Sciatic nerve (tissue), 2 donors: ENCODE data around the gene MTFMT. TPM values are rescaled to one million over a fixed set of nuclear protein-coding genes. Genes with fewer than 3 reads are reported as not detected.

Experiments used
- ATAC-seq: fragments of 200-7000 bp; cut with Tn5 transposase; one replicate; pipeline ENCODE4 v1.9.1; 2020; ENCODE audit warnings: mild to moderate bottlenecking, moderate library complexity
- DNase-seq: peaks from one replicate; pipeline ENCODE4 v3.0.0-alpha.2; 2020; ENCODE audit warnings: low spot score
- intact Hi-C: fragments of 100-400 bp; cut with DNase I; formaldehyde crosslinking; loops from one replicate; pipeline ENCODE4 v1.14.2; 2022
- total RNA-seq: library from RNA; stranded (reverse); fragmentation: NEBNext Ultra II Directional; extraction: Animal tissue kit (Norgen Biotek cat#: 25700); gene quantifications from one replicate; pipeline ENCODE4 v1.2.1, GENCODE V29; 2021
- donor health status: DM: no; HTN: no; CAD: no.
- donor health status: DM: no; HTN: no; CAD: no.

The MTFMT gene
- total RNA-seq, 1 donor from 2014 or later: 15.1 TPM

- intact Hi-C loops: no loop called here
- ATAC-seq: no peak
These were observed 24.4 kb downstream of the MTFMT start for GRCh38 chr15:65004993-65005392.

DNA sequence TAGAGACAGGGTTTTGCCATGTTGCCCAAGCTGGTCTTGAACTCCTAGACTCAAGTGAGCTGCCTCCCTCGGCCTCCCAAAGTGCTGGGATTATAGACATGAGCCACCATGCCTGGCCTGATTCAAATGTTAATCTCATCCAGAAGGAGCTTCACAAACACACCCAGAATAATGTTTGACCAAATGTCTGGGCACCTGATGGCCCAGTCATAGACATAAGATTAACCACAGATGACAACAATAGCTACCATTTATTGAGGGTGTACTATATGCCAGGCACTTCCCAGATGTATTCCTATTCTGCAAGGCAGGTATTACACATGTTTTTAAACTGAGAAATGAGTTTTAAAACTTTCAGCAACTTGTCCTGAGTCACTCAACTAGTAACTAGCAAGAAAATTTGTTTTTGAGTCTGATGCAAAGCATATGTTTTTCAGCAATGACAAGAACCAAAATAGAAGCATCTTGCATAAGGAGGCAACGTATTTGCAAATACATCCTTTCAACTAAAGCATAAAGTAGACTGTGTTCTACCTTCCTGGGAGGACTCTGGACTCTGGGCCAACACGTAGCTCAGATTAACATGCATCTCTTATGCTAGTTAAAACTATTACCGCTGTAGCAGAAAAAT, 31.6 kb downstream of the MTFMT start:
- ATAC-seq (no peak), DNase-seq (no peak)
- intact Hi-C loops: no loop called here

More at GRCh38 chr15:65004993-65005392, 24.4 kb downstream of the MTFMT start:
- no peak for DNase-seq

DNA sequence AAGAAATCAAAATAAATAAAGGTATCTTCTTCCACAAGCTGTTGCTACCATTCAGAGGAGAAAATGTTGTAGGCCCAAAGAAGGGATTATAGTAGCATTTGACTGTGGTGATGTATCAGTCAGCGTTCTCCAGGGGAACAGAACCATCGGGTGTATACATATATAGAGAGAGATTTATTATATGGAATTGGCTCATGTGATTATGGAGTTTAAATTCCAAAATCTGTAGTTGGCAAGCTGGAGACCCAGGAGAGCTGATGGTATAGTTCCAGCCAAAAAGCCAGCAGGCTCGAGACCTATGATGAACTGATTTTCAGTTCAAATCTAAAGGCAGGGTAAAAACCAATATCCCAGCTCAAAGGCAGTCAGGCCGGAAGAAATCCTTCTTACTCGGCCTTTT, 32.4 kb downstream of the MTFMT start:
- ATAC-seq: no peak
- DNase-seq: no peak
- intact Hi-C loops: no loop called here

- ATAC-seq (no peak), DNase-seq (no peak)
- intact Hi-C loops: no loop called here
These were observed 36.1 kb downstream of the MTFMT start for GRCh38 chr15:64993290-64993689.

GRCh38 chr15:64991536-64992135, 37.8 kb downstream of the MTFMT start:
- DNase-seq (no peak), ATAC-seq (no peak)
- intact Hi-C loops: no loop called here

GRCh38 chr15:64990168-64990470, 39.3 kb downstream of the MTFMT start:
- no peak for DNase-seq
- no peak for ATAC-seq
- intact Hi-C loops: no loop called here

DNA sequence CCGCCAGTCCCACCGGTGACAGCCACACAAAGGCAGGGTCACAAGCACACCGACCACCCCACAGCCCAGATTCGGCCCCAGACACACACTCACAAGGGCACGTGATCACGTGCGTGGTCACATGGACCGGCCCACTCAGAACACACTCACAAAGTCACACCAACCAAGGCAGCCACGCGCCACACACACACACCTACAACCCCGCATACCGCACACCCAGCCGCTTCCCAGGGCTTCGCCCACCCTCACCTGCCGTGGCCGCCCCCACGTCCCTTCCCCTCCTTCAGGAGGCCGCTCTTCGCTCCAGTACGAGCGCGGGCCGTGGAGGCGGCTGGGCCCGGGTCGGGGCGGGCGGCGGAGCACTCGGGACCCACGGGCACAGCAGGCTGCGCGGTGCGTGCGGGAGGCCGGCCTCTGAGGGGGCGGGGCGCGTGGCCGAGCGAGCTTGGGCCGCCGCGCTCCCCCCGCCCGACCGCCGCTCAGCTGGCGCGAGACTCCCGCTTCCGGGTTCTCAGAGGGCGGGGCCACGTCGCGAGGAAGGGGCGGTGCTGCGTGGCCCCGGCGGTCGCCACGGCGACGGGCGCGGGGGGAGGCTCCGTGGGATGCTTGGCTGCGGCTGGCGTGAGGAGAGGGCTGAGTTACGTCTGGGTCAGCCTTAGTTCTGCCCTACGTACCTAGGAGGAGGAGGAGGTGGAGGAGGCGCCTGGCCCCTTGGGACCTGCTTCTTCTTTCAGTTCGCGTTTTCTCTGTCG, 39.8 kb downstream of the MTFMT start, which contains the start of gene SPG21:
Gene SPG21, minus strand, starts transcription at position 499 of the 752 bp plus-strand sequence. CDS start 6,345 bp downstream, outside the sequence.
- ATAC-seq (peak; percentile 96), DNase-seq (peak; percentile 96)
- intact Hi-C loops: no loop called here

GRCh38 chr15:64987136-64987535, 42.3 kb downstream of the MTFMT start:
- no peak for ATAC-seq
- intact Hi-C loops: no loop called here

GRCh38 chr15:64985366-64986033, 43.9 kb downstream of the MTFMT start:
- no peak for DNase-seq
- intact Hi-C loops: no loop called here
- no peak for ATAC-seq

More at GRCh38 chr15:64987136-64987535, 42.3 kb downstream of the MTFMT start:
- DNase-seq: no peak

GRCh38 chr15:64982472-64982871, 47.0 kb downstream of the MTFMT start:
- intact Hi-C loops: no loop called here
- ATAC-seq (peak; percentile 61), DNase-seq (no peak)

DNA sequence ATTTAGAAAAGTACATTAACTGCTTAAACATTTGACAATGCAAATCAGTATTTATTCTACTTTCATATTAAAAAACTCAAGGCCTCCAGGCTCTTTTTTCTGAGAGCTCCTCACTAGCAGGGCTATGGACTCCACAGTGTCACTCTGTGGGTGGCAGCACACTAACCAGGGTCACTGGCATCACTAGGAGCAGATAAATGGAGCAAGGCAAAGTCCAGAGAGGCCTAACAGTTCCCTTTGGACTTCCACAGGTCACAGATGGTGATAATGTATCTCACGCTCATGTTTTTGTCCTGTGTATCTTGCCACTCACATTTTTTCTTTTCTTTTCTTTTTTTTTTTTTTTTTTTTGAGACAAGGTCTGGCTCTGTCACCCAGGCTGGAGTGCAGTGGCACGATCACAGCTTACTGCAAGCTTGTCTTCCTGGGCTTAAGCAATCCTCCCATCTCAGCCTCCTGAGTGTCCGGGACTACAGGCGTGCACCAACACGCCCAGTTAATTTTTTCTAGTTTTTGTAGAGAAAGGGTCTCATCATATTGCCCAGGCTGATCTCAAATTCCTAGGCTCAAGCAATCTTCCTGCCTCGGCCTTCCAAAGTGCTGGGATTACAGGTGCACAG, 47.5 kb downstream of the MTFMT start:
- DNase-seq: no peak
- intact Hi-C loops: no loop called here
- no peak for ATAC-seq

- intact Hi-C loops: no loop called here
- peak; percentile 88 for ATAC-seq
- DNase-seq: no peak
These were observed 50.2 kb downstream of the MTFMT start for GRCh38 chr15:64979252-64979710.

DNA sequence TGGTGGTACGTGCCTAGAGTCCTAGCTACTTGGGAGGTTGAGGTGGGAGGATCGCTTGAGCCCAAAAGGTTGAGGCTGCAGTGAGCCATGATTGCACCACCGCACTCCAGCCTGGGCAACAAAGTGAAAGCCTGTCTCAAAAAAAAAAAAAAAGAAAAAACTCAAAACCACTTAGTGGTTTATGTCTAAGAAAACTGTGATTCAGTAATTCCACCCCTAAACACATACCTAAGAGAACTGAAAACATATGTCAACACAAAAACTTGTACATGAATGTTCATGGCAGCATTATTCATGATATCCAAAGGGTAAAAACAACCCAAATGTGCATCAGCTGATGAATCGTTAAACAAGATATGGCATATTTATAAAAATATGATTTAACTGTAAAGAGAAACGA, 54.0 kb downstream of the MTFMT start:
- intact Hi-C loops: no loop called here

GRCh38 chr15:64970698-64971097, 58.7 kb downstream of the MTFMT start:
- intact Hi-C loops: no loop called here
- DNase-seq (no peak), ATAC-seq (no peak)

More for the DNA sequence above, 54.0 kb downstream of the MTFMT start:
- ATAC-seq: no peak
- no peak for DNase-seq

DNA sequence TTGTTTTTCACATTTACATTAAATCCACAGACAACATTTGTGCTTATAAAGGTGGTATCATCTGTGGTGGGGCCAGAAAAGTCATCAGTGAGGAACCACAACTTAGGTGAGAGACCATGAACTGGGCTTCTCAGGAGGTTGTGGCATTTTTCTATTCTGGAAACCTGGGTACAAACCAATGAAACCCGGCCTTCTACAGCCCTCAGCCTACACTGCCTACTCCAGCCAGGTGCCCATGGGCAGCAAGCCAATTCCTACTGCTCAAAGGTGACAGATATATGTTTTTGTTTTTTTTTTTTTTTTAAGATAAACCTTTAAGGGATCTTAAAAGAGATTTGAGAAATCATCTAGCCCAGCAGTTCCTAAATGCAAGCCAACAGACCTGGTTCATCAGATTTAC, 60.0 kb downstream of the MTFMT start:
- intact Hi-C loops: no loop called here
- no peak for ATAC-seq
- DNase-seq: no peak

- ATAC-seq: no peak
- DNase-seq: no peak
- intact Hi-C loops: no loop called here
These were observed 68.4 kb downstream of the MTFMT start for GRCh38 chr15:64961013-64961412.

DNA sequence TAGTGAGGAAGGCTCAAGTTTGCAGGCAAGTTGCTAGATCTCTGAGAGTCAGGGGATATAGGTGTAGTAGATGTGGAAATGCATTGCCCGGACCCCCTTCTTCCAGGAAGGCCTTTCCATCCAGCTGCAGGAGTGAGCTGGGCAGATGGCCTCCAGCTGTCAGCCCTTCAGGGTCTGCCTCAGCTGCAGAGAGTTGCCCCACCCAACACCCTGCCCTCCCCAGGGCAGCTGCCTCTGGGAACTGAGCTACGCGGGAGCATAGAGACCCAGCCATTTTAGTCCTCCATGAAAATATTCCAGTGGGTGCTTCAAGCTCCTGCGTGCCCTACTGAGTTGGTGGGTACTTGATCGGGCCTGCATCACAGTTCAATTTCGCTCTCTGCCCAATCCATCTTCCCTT, 69.3 kb downstream of the MTFMT start:
- no peak for DNase-seq
- intact Hi-C loops: no loop called here
- no peak for ATAC-seq

DNA sequence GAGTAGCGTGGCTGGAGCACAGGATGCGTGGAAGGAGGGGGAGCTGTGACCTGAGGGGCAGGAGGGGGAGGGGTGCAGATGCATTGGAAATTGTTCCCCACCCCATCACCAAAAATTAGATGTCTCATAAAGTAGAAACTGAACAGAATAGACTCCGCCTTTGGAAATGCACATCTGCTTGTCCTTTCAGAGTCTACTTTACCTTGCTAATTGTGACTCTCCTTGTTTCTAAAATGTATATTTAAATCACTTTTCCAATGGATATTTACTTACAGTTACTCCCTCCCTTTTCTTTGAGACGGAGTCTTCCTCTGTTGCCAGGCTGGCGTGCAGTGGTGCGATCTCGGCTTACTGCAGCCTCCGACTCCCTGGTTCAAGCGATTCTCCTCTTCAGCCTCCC, 70.3 kb downstream of the MTFMT start:
- DNase-seq (no peak), ATAC-seq (no peak)
- intact Hi-C loops: no loop called here

- DNase-seq: no peak
- intact Hi-C loops: no loop called here
- no peak for ATAC-seq
These were observed 75.0 kb downstream of the MTFMT start for GRCh38 chr15:64954395-64954794.
